Activated CD8-positive, alpha-beta memory T cell treated with anti-CD3 and anti-CD28 coated beads, Interleukin-2, amount 50 U/mL, for 24 hours (primary cell): ENCODE data around the gene KRT3.

Experiments used
- DNase-seq: peaks from one replicate; pipeline ENCODE4 v3.0.0-alpha.2; 2020; ENCODE audit errors: extremely low read depth

The KRT3 gene

DNA sequence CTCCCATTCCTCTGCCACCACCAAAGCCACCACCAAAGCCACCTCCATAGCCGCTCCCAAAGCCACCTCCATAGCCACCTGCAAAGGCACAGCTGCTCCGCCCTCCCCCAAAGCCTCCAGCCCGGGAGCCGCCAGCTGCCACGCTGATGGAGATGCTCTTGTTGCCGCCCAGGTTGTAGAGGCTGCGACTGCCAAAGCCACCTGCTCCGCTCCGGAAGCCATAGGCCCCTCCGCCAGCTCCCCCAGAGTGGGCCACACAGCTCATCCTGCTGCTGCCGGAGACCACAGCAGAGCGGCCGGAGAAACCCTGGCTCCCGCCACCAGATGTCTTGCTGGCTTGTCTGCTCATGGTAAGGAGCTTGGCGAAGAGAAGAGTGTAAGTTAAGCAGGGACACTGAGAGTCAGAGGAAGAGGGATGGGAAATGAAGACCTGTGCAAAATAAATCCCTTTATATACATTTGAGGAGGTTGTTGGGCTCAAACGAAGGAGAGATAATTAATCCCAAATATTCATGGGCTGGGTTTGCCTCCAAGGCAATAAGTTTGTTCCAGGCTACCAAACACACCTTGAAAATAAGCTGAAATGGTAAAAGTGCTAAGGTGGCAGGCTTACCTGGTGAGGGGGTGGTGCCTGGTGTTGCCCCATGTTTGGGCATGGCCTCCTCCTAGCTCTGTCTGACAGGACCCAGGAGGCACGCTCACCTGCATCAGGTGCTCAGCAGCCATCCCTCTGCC lies at the start of gene KRT3:
Gene KRT3, minus strand, starts transcription at position 424 of the 735 bp plus-strand sequence. Its CDS starts 75 bp downstream, at position 349.
- DNase-seq: no peak

DNA sequence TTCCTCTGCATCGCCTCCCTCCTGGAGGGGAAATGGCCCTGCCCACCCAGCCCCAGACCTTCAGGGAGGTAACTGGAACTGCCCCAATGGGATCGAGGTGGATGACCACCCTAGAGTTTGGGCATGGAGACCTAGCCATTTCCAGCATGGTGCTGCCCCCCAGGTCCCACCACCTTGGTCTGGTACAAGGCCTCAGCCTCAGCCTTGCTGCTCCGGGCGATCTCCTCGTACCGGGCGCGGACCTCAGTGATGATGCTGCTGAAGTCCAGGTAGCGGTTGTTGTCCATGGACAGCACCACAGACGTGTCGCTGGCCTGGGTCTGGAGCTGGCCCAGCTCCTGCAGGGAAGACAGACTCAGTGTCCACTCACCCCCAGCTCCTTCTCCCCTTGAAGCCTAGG lies 48.5 kb upstream of the KRT3 start:
- DNase-seq: no peak

DNA sequence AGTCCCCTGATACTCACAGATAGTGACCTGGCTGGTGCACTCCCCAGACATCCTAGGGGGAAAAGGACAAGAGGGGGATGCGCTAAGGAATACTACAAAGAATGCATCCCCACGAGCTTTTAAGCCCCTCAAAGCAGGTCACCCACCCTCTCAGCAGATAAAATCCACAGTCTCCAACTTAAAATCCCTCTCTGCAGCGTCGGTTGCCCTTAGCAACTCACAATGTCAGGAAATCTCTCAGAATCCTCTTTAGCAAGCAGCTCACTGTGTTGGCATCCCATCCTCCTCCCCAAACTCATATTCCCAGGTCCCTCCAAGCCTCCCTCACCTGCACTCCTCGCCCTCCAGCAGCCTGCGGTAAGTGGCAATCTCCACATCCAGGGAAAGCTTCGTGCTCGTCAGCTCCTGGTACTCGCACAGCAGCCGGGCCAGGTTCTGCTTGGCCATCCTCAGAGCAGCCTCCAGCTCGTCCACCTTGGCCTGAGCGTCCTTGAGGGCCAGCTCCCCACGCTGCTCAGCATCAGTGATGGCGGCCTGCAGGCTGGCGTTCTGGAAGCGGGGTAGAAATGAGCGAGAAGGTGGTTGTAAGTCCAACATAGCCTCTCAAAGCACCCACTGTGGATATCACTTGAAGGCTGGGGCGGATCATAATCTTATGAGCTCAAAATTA lies 43.7 kb upstream of the KRT3 start:
- DNase-seq: no peak

DNA sequence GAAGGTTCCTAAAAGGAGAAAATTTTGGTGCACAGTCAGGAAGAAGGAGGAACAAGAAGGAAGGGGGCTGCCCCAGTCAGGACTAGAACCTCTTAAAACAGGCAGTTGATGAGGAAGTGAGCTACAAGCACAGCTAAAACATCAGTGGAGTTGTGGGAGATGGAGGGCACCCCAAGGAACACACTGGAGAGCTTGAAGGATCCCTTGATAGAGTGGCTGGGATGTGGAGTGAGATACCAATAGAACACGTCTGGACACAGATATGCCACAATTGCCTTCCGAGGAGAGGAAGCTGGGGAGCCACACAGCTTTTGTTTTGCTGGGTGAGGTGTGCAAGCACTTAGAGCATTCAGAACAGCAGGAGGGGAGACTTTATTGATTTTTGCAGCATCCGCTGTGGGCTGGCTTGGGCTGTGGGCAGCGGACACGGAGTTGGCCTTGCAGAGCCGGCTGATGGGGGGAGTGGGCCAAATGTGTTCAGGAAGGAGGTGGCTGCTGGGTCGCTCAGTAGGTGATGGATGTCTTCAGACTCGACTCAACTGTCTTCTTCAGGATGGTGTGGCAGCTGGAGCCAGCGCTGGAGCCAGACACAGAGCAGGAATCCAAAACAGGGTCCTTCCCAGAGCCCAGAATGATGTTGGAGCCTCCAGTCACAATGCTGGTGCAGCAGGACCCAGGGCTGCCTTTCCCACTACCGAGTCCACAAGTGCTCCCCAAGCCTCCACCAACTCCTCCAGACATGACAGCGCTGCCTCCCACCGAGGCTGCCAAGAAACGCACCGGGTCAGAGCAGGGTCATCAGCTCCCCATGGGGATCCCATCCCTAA lies 42.9 kb upstream of the KRT3 start:
- DNase-seq: no peak

DNA sequence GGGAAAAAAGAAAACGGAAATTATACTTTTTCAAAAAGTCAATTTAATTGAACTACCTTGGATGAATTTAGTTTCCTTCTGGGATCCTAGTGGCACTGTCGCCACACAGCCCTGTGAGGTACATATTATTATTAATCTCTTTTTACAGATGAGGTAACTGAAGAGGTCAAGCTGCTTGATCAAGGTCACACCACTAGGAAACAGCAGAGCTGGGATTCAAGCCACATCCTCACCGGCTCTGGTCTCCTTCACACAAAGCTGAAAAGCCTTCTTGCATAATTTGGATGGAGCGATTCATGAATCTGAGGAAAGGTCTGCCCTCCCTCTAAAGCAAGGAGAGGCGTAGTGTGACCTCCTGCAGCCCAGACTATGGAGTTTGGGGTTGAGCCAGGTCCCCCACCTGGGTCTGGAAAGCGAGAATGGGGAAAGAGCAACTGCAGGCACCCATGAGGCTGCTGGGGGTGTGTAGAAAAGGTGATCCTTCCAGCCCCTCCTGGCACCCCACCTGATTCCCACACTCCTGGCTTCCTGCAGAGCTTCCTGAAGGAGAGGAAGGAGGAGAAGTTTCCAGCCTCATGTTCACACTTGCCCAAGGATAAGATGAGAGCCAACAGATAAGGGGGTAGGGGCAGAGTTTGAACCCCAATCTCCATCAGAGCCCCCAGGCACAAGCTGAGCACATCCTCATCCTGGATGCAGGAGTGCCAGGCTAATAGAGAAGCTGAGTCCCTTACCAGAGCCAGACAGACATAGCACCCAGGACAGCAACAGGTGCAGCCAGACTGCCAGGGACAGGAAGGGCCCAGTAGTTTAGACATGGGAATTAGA lies 42.1 kb upstream of the KRT3 start:
- DNase-seq: no peak

DNA sequence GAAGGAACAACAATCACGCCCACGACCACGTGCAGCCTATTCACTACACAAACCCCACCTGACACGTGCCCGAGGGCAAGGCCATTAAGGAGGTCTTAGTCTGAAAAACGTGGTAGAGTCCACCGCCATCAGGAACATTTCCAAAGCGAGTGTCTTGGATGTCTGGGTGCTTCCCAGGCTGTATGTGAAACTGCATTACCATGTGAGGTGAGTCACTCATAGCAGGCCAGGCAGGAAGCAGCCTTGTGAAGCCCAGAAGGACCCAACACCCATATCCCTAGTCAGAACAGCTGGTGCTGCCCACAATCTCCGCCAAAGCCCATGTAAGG lies 41.5 kb upstream of the KRT3 start:
- no peak for DNase-seq

DNA sequence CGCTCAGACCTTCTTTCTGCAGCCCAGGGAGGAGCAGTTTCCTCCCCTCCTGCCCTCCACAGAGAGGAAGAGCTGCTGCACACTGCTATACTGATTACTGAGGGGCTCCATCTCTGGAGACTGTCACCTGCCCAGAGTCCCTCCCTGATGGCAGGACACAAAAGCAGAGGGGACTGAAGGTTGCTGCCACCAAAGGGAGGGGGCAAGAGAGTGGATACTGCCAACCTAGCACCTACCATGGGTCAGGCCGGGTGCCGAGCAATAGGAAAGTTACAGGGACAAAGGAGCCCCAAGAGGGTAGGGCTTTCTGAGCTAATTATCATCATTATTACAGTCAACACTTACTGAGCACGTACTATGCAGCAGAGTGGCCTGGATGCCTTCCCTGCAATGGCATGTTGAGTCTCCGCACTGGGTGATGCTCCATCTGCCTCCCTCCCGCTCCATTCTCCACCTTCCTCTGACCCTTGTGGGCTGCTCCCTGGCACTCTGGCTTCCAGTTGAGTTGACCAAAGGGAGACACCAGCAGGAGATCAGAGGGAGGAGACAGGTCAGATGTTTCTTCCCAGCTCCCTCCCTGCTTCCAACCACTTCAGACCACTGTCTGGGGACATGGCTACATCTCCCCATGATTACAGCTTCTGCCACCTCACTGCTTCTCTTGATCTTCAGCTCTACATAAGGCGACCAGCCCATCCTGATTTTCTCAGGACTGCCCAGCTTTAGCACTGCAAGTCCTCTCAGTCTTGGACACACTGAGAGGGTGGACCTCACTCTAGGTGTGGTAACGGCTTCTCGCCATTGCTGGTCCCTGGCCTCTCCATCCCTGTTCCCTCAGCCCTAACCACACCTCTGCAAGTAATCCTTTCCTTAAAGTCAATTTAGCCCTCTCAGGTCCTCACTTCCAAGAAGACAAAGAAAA lies 40.8 kb upstream of the KRT3 start:
- DNase-seq: no peak

DNA sequence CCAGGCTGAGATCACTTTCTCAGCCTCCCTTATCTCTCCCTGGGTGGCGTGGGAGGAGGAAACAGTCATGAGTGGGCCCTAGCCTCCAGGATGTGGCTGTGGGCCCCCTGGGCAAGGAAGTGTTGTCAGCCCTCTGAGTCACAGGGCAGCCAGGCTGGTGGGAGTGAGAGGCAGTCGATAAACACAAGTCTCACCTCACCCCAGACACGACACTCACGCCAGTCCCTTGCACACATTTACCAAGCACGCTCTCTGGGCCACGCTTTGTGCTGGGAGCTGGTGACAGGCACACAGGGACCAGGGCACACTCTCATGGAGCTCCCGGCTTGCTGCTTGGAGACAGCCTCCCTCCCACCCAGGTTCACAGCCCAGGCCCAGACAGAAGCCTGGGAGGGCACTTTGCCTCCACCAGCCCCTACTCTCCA lies 40.1 kb upstream of the KRT3 start:
- peak; percentile 47 for DNase-seq

DNA sequence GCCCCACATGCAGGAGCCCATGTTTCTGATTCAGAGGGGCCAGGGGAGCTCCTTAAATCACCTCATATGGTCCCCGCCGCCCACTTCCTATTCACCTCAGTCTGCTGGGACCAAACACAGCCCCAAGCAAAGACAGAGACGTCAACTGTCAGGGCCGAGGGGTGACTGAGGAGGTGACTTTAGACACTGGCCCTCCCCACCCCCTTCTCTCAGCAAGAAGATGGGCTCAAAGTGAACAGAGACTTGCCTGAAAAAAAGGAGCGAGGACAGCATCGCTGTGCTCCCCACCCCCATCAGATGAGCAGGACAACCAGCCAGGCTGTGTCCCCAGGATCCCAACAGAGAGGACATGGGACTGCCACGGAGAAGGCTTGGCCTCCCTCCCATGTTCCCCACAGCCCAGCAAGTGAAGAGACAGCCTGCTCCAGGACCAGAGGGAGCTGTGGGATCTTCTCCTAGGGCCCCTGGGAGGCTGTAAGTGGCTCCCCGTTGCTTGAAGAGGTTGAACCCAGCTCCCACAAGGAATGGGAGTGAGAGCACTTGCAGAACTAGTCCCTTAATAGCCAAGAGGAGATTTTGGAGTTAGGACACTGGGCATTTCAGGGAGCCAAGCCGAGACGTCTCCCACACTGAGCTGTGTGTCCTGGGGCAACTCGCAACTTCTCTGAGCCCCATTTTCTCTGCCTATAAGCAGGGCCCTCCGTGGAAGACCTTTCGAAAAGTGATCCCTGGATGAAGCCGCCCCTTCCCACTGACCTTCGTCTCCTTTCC lies 39.5 kb upstream of the KRT3 start:
- DNase-seq: no peak

DNA sequence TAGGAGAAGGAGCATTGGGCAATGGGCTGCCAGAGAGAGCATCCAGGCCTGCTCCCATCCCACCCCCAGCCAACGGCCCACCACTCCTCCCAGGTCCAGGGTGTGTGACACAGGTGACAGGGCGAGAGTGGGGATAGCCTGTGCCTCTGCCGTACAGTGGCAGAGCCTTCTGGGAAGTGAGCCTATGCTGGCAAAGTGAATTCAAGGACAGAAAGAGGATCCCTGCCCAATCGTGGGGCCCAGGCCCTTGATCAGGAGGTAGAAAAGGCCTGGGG lies 38.7 kb upstream of the KRT3 start:
- no peak for DNase-seq

DNA sequence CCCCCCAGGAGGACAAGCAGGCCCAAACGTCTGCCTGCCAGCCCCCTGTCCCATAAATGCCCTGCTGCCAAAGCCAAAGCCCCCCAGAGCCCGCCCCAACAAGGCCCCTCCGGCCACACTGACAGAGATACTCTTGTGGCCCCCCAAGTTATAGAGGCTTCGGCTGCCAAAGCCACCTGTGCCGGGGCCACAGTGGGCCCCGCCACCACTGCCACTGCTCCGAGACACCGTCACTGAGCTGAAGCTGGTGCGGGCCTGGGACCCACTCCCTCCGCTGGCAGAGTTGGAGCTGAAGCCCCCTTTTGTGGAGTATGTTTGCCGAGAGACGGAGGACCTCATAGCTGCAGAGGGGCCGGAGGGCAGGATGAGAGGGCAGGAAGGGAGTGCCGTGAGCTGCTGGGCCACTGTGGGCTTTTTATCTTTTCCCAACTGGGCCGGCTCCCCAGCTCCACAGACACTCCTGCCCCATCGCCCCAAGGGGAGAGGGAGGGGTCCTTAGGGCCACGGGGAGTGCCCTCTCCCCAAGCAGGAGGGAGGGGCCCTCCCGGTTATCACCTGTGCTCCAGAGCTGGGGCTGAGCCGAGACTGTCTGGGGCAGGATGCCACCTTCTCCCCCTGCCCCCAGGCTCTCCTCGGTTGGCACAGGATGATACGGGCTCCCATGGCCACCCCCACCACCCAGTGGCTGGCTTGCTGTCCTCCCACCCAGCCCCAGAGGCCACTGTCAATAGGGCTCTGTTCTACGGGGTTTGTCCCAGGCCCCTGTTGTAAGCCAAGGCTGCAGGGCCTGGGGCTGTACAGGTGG lies 38.2 kb upstream of the KRT3 start, which contains the start of gene KRT79:
Gene KRT79, minus strand, starts transcription at position 390 of the 805 bp plus-strand sequence. Its CDS starts 51 bp downstream, at position 339.
- no peak for DNase-seq

DNA sequence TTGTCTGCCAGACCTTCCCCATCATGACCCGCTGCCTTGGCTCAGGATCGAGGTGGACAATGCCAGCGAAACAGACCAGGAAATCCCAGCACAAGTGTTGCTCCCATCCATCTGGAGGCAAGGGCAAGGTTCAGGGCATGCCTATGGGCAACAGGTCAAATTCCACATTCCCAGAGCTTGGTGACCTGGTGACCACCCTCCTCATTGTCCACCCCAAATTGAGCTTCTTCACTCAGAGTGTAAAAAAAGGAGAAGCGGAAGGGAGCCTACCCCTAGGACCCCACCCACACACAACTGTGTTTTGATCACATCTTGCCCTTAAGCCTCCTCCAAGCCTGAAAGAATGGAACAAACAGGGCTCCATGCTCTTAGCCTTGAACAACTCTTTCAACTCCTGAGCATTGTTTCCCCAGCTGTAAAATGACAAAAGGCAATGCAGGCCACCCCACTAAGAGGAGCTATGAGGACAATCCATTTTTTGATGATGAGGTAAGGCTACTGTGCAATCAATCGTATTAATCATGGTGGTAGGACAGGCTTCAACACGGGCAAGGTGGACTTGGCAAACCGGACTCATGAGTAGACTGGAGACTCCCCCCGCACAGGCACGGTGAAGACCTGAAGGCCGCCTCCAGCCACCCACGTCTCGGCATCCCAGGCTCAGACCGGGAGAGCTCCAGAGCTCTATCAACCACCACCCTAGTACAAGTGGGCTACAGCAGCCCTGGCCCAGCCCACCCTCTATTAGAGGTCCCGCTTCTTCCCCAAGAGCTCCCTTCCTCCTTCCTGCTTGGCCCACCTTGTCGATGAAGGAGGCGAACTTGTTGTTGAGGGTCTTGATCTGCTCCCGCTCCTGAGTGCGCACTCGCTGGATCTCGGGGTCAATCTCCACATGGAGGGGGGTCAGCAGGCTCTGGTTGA lies 37.3 kb upstream of the KRT3 start:
- DNase-seq: no peak

DNA sequence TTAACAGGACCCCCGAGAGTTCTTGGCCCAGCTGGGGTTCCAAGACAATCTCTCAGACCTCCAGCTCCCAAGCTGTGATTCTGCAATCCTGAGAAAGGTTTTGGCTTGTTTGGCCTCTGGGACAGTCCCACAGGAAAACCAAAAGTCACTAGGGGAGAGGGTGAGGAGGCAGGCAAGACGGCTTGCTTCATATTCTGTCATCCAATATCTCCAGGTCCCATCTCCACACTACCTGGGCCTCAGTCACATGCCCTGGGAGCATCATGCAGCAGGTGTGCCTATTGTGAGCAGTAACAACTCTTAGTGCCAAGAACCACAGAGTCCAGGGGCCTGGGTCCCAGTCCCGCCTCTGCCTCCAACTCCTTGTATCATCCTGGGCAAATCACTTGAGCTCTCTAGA lies 36.5 kb upstream of the KRT3 start:
- DNase-seq: no peak

DNA sequence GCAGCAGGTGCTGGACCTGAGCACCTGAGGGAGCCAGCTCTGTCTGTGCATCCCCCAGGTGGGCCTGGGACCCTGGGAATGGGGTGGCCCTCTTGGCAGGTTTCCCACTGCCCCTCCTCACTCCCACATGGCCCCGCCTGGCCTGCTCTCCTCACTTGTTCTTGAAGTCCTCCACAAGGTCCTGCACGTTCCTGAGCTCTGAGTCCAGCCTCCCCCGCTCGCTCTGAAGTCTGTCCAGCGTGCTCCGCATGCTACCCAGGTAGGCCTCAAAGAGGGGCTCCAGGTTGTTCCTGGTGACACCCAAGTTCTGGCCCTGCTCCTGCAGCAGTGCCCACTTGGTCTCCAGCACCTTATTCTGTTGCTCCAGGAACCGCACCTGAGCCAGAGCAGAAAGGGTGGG lies 35.3 kb upstream of the KRT3 start:
- no peak for DNase-seq

DNA sequence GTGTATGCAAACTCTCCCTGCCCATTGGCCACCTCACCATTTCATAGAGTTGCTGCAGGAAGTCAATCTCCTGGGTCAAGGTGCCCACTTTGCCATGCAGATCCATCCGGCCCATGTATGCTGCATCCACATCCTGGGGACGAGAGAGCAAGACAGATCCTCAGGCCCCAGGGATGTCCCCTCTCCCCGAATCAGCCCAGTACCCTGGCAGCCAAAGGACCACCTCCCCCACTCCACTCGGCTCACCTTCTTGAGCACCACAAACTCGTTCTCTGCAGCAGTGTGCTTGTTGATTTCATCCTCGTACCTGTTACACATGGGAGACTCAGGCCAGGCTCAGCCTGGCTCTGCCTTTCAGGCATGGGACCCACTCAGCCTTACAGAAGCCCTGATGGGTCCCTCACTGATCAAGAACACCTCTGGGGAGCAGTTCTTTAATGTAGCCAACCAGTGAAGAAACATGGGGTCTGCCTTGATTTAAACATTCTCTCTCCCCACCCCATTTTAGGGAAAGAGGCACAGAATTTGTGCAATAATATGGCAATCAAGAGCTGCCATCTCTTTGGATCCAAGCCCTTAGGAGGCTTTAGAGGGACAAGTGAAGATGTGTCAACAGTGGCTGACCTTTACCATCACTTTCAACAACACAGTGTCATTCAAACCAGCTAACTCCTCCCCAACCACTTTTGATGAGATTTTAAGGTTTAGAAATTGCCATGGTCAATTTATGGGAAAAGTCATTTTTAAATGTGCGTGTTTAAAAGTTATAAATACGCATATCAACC lies 34.3 kb upstream of the KRT3 start:
- no peak for DNase-seq

DNA sequence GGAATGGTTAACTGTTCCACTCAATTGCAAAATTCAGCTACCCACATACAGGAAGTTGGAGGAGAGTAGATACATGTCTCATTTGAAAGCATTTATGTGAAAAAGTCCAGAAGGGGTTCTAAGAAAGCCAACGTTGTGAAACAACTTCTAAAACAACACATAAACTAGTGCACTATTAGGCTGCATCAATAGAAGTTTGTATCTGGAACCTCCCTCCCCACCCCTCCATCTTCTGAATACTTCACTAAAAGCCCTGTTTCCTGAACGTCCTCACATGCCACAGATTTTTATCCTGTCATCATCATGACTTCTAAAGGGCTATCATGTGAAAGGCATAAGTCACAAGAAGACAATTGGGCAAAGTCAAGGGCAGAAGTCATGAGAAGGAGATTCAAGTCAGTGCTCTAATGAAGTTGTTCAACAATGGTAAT lies 32.7 kb upstream of the KRT3 start:
- DNase-seq: no peak

DNA sequence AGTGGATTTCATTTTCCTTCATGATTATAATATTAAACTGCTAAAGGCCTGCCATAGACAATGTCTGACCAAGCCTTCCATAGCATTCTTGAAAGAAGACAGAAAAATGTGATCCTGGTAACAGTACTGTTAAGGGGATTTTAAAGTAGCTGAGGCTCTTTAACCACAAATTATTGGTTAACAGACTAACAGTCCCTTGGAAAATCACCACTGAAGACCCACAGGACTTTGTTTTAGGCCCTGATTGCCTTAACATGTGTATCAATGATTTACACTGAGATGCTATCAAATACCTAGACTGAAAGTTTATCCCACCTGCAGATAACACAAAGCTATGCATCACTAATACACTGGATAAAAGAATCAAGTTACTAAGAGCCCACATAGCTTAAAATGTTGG lies 32.2 kb upstream of the KRT3 start:
- DNase-seq: no peak
